Measurements from ENCODE around the gene IGSF21.
A peak's percentile ranks its signal among the peaks of the same experiment; 100 is the strongest.

Gene IGSF21

GRCh38 chr1:18204575-18204974, 97.0 kb downstream of the IGSF21 start:
- TF ChIP-seq PAX5 (IDR thresholded peaks at IDR 0.05; ENCODE audit: insufficient read depth, low read length, severe bottlenecking) = no peak
- TF ChIP-seq SPI1 (IDR thresholded peaks at IDR 0.05; ENCODE audit: low read depth, low read length) = no peak
- TF ChIP-seq TAF1 (IDR thresholded peaks at IDR 0.05; ENCODE audit: low read depth, low read length) = no peak
- no peak for TF ChIP-seq POU2F2 (IDR thresholded peaks at IDR 0.05; ENCODE audit: low read depth, low read length)
- no peak for TF ChIP-seq POLR2A (IDR thresholded peaks at IDR 0.05; ENCODE audit: low read depth, low read length)
- no peak for TF ChIP-seq POLR2AphosphoS5 (IDR thresholded peaks at IDR 0.05; ENCODE audit: low read depth, low read length)
- DNase-seq (ENCODE audit: insufficient read length, low spot score) = no peak
- FAIRE-seq = no peak

- FAIRE-seq = no peak
- no peak for TF ChIP-seq POLR2A (IDR thresholded peaks at IDR 0.05; ENCODE audit: low read depth, low read length)
- TF ChIP-seq SPI1 (IDR thresholded peaks at IDR 0.05; ENCODE audit: low read depth, low read length) = no peak
- no peak for TF ChIP-seq POLR2AphosphoS5 (IDR thresholded peaks at IDR 0.05; ENCODE audit: low read depth, low read length)
- no peak for TF ChIP-seq POU2F2 (IDR thresholded peaks at IDR 0.05; ENCODE audit: low read depth, low read length)
- TF ChIP-seq PAX5 (IDR thresholded peaks at IDR 0.05; ENCODE audit: insufficient read depth, low read length, severe bottlenecking) = no peak
- DNase-seq (ENCODE audit: insufficient read length, low spot score) = no peak
Observed at GRCh38 chr1:18205319-18205718, 97.7 kb downstream of the IGSF21 start.

- no peak for FAIRE-seq
- no peak for TF ChIP-seq TAF1 (IDR thresholded peaks at IDR 0.05; ENCODE audit: low read depth, low read length)
- no peak for TF ChIP-seq POLR2AphosphoS5 (IDR thresholded peaks at IDR 0.05; ENCODE audit: low read depth, low read length)
Observed at GRCh38 chr1:18211764-18212163, 104.2 kb downstream of the IGSF21 start.

GRCh38 chr1:18217398-18218043, 109.9 kb downstream of the IGSF21 start:
- FAIRE-seq = no peak
- peak; percentile 35 for DNase-seq (ENCODE audit: insufficient read length, low spot score)
- TF ChIP-seq SPI1 (IDR thresholded peaks at IDR 0.05; ENCODE audit: low read depth, low read length) (no peak), PAX5 (IDR thresholded peaks at IDR 0.05; ENCODE audit: insufficient read depth, low read length, severe bottlenecking) (no peak), POLR2A (IDR thresholded peaks at IDR 0.05; ENCODE audit: low read depth, low read length) (no peak)

More at GRCh38 chr1:18211764-18212163, 104.2 kb downstream of the IGSF21 start:
- no peak for DNase-seq (ENCODE audit: insufficient read length, low spot score)

- DNase-seq (ENCODE audit: insufficient read length, low spot score) = no peak
- TF ChIP-seq POLR2A (IDR thresholded peaks at IDR 0.05; ENCODE audit: low read depth, low read length) = no peak
- TF ChIP-seq SPI1 (IDR thresholded peaks at IDR 0.05; ENCODE audit: low read depth, low read length) = no peak
- no peak for FAIRE-seq
Observed at GRCh38 chr1:18229625-18230024, 122.0 kb downstream of the IGSF21 start.

- no peak for TF ChIP-seq POLR2AphosphoS5 (IDR thresholded peaks at IDR 0.05; ENCODE audit: low read depth, low read length)
- TF ChIP-seq POU2F2 (IDR thresholded peaks at IDR 0.05; ENCODE audit: low read depth, low read length) = no peak
- no peak for TF ChIP-seq PAX5 (IDR thresholded peaks at IDR 0.05; ENCODE audit: insufficient read depth, low read length, severe bottlenecking)
- TF ChIP-seq POLR2A (IDR thresholded peaks at IDR 0.05; ENCODE audit: low read depth, low read length) = no peak
- FAIRE-seq (no peak), DNase-seq (ENCODE audit: insufficient read length, low spot score) (no peak)
Observed at GRCh38 chr1:18230321-18230720, 122.7 kb downstream of the IGSF21 start.

GRCh38 chr1:18230840-18231239, 123.2 kb downstream of the IGSF21 start:
- no peak for DNase-seq (ENCODE audit: insufficient read length, low spot score)
- FAIRE-seq = no peak

GRCh38 chr1:18232052-18232451, 124.5 kb downstream of the IGSF21 start:
- FAIRE-seq (no peak), DNase-seq (ENCODE audit: insufficient read length, low spot score) (no peak)
- TF ChIP-seq POLR2A (IDR thresholded peaks at IDR 0.05; ENCODE audit: low read depth, low read length) (no peak), POU2F2 (IDR thresholded peaks at IDR 0.05; ENCODE audit: low read depth, low read length) (no peak), POLR2AphosphoS5 (IDR thresholded peaks at IDR 0.05; ENCODE audit: low read depth, low read length) (no peak), PAX5 (IDR thresholded peaks at IDR 0.05; ENCODE audit: insufficient read depth, low read length, severe bottlenecking) (no peak), SPI1 (IDR thresholded peaks at IDR 0.05; ENCODE audit: low read depth, low read length) (no peak), TAF1 (IDR thresholded peaks at IDR 0.05; ENCODE audit: low read depth, low read length) (no peak)

More at GRCh38 chr1:18230840-18231239, 123.2 kb downstream of the IGSF21 start:
- no peak for TF ChIP-seq PAX5 (IDR thresholded peaks at IDR 0.05; ENCODE audit: insufficient read depth, low read length, severe bottlenecking)
- no peak for TF ChIP-seq POU2F2 (IDR thresholded peaks at IDR 0.05; ENCODE audit: low read depth, low read length)
- TF ChIP-seq POLR2A (IDR thresholded peaks at IDR 0.05; ENCODE audit: low read depth, low read length) = no peak
- no peak for TF ChIP-seq TAF1 (IDR thresholded peaks at IDR 0.05; ENCODE audit: low read depth, low read length)
- no peak for TF ChIP-seq POLR2AphosphoS5 (IDR thresholded peaks at IDR 0.05; ENCODE audit: low read depth, low read length)
- TF ChIP-seq SPI1 (IDR thresholded peaks at IDR 0.05; ENCODE audit: low read depth, low read length) = no peak

- FAIRE-seq (no peak), DNase-seq (ENCODE audit: insufficient read length, low spot score) (no peak)
- no peak for TF ChIP-seq POLR2AphosphoS5 (IDR thresholded peaks at IDR 0.05; ENCODE audit: low read depth, low read length)
- no peak for TF ChIP-seq PAX5 (IDR thresholded peaks at IDR 0.05; ENCODE audit: insufficient read depth, low read length, severe bottlenecking)
- no peak for TF ChIP-seq POLR2A (IDR thresholded peaks at IDR 0.05; ENCODE audit: low read depth, low read length)
- no peak for TF ChIP-seq POU2F2 (IDR thresholded peaks at IDR 0.05; ENCODE audit: low read depth, low read length)
- TF ChIP-seq TAF1 (IDR thresholded peaks at IDR 0.05; ENCODE audit: low read depth, low read length) = no peak
- no peak for TF ChIP-seq SPI1 (IDR thresholded peaks at IDR 0.05; ENCODE audit: low read depth, low read length)
Observed at GRCh38 chr1:18233176-18233864, 125.7 kb downstream of the IGSF21 start.

- FAIRE-seq (no peak), DNase-seq (ENCODE audit: insufficient read length, low spot score) (peak; percentile 27)
- TF ChIP-seq POU2F2 (IDR thresholded peaks at IDR 0.05; ENCODE audit: low read depth, low read length) (no peak), SPI1 (IDR thresholded peaks at IDR 0.05; ENCODE audit: low read depth, low read length) (no peak), TAF1 (IDR thresholded peaks at IDR 0.05; ENCODE audit: low read depth, low read length) (no peak), PAX5 (IDR thresholded peaks at IDR 0.05; ENCODE audit: insufficient read depth, low read length, severe bottlenecking) (no peak), POLR2A (IDR thresholded peaks at IDR 0.05; ENCODE audit: low read depth, low read length) (no peak)
Observed at GRCh38 chr1:18234790-18235242, 127.2 kb downstream of the IGSF21 start.

Data from GM12891 (cell line).